ENCODE results near the gene YPEL1. TPM values are rescaled to one million over a fixed set of nuclear protein-coding genes. Genes with fewer than 3 reads are reported as not detected.
"Not testable (repeated sequence)": the region's sequence is repeated elsewhere in the genome, so short reads cannot be mapped to it uniquely, and the experiment has no call there.

Gene YPEL1
- total and polyA plus RNA-seq, 2 of the 13 experiments (the other 11 are each of a cell fraction or from before 2014, with no cell fraction given), result 0.33 to 2.5 TPM

- no peak for TF ChIP-seq ZNF18 (CRISPR knock-in tag; IDR thresholded peaks at IDR 0.05; ENCODE audit: insufficient replicate concordance)
- peak; percentile 85; the same call in 1 of the 2 replicates for TF ChIP-seq ZBTB42 (CRISPR knock-in tag; IDR thresholded peaks at IDR 0.05)
Measured at GRCh38 chr22:21726650-21727049, 8.9 kb downstream of the YPEL1 start (continued).

DNA sequence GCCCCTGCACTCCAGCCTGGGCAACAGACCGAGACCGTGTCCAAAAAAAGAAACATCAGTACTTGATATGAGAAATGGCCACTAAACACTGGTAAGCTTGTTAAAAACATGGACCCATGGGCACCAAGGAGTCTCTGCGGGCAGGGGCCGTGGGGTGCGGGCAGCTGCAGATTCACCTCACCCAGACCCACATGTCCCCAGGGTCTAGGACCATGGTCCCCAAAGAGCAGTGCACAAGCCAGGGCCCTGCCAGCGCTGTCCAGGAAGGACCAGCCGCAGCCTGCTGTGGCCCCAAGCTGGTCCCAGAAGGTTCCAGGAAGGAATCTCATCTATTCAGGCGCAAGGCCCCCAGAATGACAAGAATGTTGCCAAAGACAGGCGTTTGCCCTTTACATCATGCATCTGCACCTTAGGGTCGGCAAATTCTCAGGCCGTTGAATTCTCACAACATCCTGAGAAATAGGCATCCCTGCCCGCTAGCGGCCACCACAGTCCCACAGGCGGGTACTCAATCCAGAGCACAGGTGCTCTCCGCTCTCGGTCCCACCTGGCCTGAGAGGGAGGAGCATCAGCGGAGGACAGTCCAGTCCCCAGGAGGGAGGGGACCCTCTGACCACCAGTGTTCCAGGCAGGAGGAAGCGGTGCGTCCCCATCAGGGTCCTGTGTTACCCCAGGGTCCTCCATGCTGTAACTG, 9.5 kb downstream of the YPEL1 start:
- WGBS (ENCODE audit: low lambda C conversion rate), result 47% methylated on average over 7 of the region's 19 CpGs
- no peak overlapping the region for H3K27ac ChIP-seq (ENCODE audit: extremely low read length, insufficient read depth, low read length)
- no peaks in the 10 kb centered on the region for H3K79me2 ChIP-seq (ENCODE audit: insufficient read depth, low read length)
- no peak for DNase-seq (ENCODE audit: low spot score)
- no TSS peak for BruUV-seq (replicated peaks)
- no peaks in the 10 kb centered on the region for H3K9me3 ChIP-seq (ENCODE audit: low read length)
- H4K20me1 ChIP-seq (ENCODE audit: insufficient read depth, low read length), result no peaks in the 10 kb centered on the region
- no peaks in the 10 kb centered on the region for H3K4me1 ChIP-seq (ENCODE audit: insufficient read depth, low read length)
- no peak overlapping the region for H3K4me2 ChIP-seq (ENCODE audit: low read depth, low read length)
- no peak for TF ChIP-seq PCBP2 (optimal IDR thresholded peaks at IDR 0.05; ENCODE audit: low read depth, low read length, poor library complexity, severe bottlenecking)
- TF ChIP-seq ZFP37 (CRISPR knock-in tag; IDR thresholded peaks at IDR 0.05; ENCODE audit: borderline replicate concordance), result no peak
- TF ChIP-seq KAT7 (CRISPR knock-in tag; IDR thresholded peaks at IDR 0.05; ENCODE audit: borderline replicate concordance), result no peak
- no peak for TF ChIP-seq MYPOP (CRISPR knock-in tag; IDR thresholded peaks at IDR 0.05)
- H3K27me3 ChIP-seq (ENCODE audit: control insufficient read depth in 1 of 2, insufficient read depth in 2 of 2, low read length in 2 of 2), result peaks cover 0 to 3% of the 10 kb centered on the region in 2 experiments; a peak in 2 of 5 replicates
- ATAC-seq, result no peak
- H2AFZ ChIP-seq (ENCODE audit: low read length), result no peak overlapping the region
- H3K36me3 ChIP-seq (replicated peaks in 1 of 2; ENCODE audit: control insufficient read depth in 1 of 2, insufficient read depth in 2 of 2, low read length in 2 of 2), result no peaks in the 10 kb centered on the region
- FAIRE-seq, result no peak
- intact Hi-C loops (cut with micrococcal nuclease; ENCODE audit: unreplicated experiment), result no loop called here
- no peak overlapping the region for H3K4me3 ChIP-seq (replicated peaks in 1 of 3; ENCODE audit: insufficient read depth in 1 of 3, low read depth in 2 of 3, low read length in 3 of 3)
- in situ Hi-C loops (cut with HindIII; ENCODE audit: extremely low pct_ligation_motif_present, low pct_unique_long_range_greater_than_20kb), result no loop called here
- POLR2A ChIA-PET, result interaction anchor here (1.6 kb wide), 1 partner anchor 9 kb away, joined by 4 read pairs; the partner anchor contains the start of gene YPEL1
- CTCF ChIA-PET (ENCODE audit: low intra/inter-chr PET ratio, low total read pairs), result interaction anchor here (2.3 kb wide), 1 partner anchor 13 kb away, joined by 15 read pairs; no protein-coding TSS in a partner anchor
- H3K9ac ChIP-seq (ENCODE audit: insufficient read depth, low read depth, low read length), result no peak overlapping the region

DNA sequence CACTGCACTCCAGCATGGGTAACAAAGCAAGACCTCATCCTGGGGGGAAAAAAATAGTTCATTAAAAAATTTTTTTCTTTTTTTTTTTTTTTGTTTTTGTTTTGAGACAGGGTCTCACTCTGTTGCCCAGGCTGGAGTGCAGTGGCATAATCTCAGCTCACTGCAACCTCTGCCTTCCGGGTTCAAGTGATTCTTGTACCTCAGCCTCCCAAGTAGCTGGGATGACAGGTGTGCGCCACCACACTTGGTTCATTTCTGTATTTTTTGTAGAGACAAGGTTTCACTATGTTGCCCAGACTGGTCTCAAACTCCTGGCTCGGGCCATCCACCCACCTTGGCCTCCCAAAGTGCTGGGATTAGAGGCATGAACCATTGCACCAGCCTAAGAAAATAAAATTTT, 11.1 kb downstream of the YPEL1 start:
- H3K36me3 ChIP-seq (replicated peaks in 1 of 2; ENCODE audit: control insufficient read depth in 1 of 2, insufficient read depth in 2 of 2, low read length in 2 of 2); H3K4me3 ChIP-seq (replicated peaks in 1 of 3; ENCODE audit: insufficient read depth in 1 of 3, low read depth in 2 of 3, low read length in 3 of 3); H3K9me3 ChIP-seq (ENCODE audit: low read length); H3K79me2 ChIP-seq (ENCODE audit: insufficient read depth, low read length); H4K20me1 ChIP-seq (ENCODE audit: insufficient read depth, low read length); DNase-seq (ENCODE audit: low spot score); H3K9ac ChIP-seq (ENCODE audit: insufficient read depth, low read depth, low read length); H2AFZ ChIP-seq (ENCODE audit: low read length); in situ Hi-C loops (cut with HindIII; ENCODE audit: extremely low pct_ligation_motif_present, low pct_unique_long_range_greater_than_20kb); intact Hi-C loops (cut with micrococcal nuclease; ENCODE audit: unreplicated experiment); H3K27ac ChIP-seq (ENCODE audit: extremely low read length, insufficient read depth, low read length); ATAC-seq; CTCF ChIA-PET (ENCODE audit: low intra/inter-chr PET ratio, low total read pairs); H3K4me1 ChIP-seq (ENCODE audit: insufficient read depth, low read length); H3K27me3 ChIP-seq (ENCODE audit: control insufficient read depth in 1 of 2, insufficient read depth in 2 of 2, low read length in 2 of 2); H3K4me2 ChIP-seq (ENCODE audit: low read depth, low read length); BruUV-seq (replicated peaks); FAIRE-seq: not testable (repeated sequence)
- 61% methylated on average over 3 of the region's 3 CpGs for WGBS (ENCODE audit: low lambda C conversion rate)
- POLR2A ChIA-PET, result interaction anchor here (1.6 kb wide), 1 partner anchor 11 kb away, joined by 4 read pairs; the partner anchor contains the start of gene YPEL1

Measured in HepG2 (cell line).